GM10847 (cell line): ENCODE data around the gene ATG9B.

ENCODE experiments used
- POLR2A ChIP-seq: IDR thresholded peaks from 2 replicates; pipeline ENCODE4 v1.6.1; 2011; ENCODE audit not compliant: insufficient read length; ENCODE audit errors: extremely low read depth

ATG9B gene

GRCh38 chr7:151000897-151001495 lies 23.3 kb downstream of the ATG9B start:
- TF ChIP-seq POLR2A: no peak

GRCh38 chr7:150999497-151000230 lies 24.6 kb downstream of the ATG9B start:
- no peak for TF ChIP-seq POLR2A

- no peak for TF ChIP-seq POLR2A
These were observed 25.3 kb downstream of the ATG9B start for GRCh38 chr7:150999001-150999400.

GRCh38 chr7:150998341-150998740 lies 26.0 kb downstream of the ATG9B start:
- TF ChIP-seq POLR2A: no peak

- TF ChIP-seq POLR2A: no peak
These were observed 26.5 kb downstream of the ATG9B start for GRCh38 chr7:150997817-150998216.

GRCh38 chr7:150997075-150997511 lies 27.2 kb downstream of the ATG9B start:
- TF ChIP-seq POLR2A: no peak

- TF ChIP-seq POLR2A: no peak
These were observed 27.8 kb downstream of the ATG9B start for GRCh38 chr7:150996376-150997074.

GRCh38 chr7:150994838-150995510 lies 29.3 kb downstream of the ATG9B start:
- no peak for TF ChIP-seq POLR2A

GRCh38 chr7:150994141-150994837 lies 30.0 kb downstream of the ATG9B start:
- TF ChIP-seq POLR2A: no peak

GRCh38 chr7:150993511-150993910 lies 30.8 kb downstream of the ATG9B start:
- no peak for TF ChIP-seq POLR2A

- TF ChIP-seq POLR2A: no peak
These were observed 31.4 kb downstream of the ATG9B start for GRCh38 chr7:150992833-150993302.

- no peak for TF ChIP-seq POLR2A
These were observed 32.1 kb downstream of the ATG9B start for GRCh38 chr7:150992051-150992640.

GRCh38 chr7:150990416-150991186 lies 33.7 kb downstream of the ATG9B start, which contains the start of gene NOS3:
NOS3 (plus strand) TSS chr7:150991017; CDS start chr7:150993804, 2,787 bp downstream.
- no peak for TF ChIP-seq POLR2A

- no peak for TF ChIP-seq POLR2A
These were observed 34.8 kb downstream of the ATG9B start for GRCh38 chr7:150989456-150989855.
